ENCODE data around the gene KIF3A.

The KIF3A gene

DNA sequence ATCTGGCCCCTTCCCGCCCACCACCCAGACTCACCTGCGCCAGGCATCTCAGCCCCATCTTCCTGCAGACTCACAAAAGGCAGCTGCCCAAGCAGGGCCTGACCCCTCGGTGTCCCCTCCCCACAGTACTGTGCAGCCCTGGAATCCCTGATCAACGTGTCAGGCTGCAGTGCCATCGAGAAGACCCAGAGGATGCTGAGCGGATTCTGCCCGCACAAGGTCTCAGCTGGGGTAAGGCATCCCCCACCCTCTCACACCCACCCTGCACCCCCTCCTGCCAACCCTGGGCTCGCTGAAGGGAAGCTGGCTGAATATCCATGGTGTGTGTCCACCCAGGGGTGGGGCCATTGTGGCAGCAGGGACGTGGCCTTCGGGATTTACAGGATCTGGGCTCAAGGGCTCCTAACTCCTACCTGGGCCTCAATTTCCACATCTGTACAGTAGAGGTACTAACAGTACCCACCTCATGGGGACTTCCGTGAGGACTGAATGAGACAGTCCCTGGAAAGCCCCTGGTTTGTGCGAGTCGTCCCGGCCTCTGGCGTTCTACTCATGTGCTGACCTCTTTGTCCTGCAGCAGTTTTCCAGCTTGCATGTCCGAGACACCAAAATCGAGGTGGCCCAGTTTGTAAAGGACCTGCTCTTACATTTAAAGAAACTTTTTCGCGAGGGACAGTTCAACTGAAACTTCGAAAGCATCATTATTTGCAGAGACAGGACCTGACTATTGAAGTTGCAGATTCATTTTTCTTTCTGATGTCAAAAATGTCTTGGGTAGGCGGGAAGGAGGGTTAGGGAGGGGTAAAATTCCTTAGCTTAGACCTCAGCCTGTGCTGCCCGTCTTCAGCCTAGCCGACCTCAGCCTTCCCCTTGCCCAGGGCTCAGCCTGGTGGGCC is 77.5 kb downstream of the KIF3A start:
- DNase-seq, result no peak

- peak; percentile 29 for DNase-seq
These were observed 78.7 kb downstream of the KIF3A start for GRCh38 chr5:132658381-132659302.

DNA sequence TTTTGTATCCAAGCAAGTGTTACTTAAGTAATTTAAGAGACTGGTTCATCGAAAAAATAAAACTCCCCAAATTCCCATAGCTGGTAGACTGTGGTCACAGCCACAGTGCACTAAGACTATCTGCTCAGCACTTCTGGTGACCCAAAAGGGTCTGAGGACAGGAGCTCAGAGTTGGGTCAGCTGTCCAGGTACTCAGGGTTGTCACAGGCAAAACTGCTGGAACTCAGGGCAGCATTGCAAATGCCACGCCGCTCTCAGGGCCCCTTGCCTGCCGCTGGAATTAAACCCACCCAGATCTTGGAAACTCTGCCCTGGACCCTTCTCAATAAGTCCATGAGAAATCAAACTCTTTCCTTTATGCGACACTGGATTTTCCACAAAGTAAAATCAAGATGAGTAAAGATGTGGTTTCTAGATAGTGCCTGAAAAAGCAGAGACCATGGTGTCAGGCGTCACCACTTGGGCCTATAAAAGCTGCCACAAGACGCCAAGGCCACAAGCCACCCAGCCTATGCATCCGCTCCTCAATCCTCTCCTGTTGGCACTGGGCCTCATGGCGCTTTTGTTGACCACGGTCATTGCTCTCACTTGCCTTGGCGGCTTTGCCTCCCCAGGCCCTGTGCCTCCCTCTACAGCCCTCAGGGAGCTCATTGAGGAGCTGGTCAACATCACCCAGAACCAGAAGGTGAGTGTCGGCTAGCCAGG is 79.5 kb downstream of the KIF3A start, which contains the start of gene IL13:
Gene IL13, plus strand, starts transcription at position 498 of the 705 bp plus-strand sequence. Its CDS starts 14 bp downstream, at position 512.
- peak; percentile 67 for DNase-seq

DNA sequence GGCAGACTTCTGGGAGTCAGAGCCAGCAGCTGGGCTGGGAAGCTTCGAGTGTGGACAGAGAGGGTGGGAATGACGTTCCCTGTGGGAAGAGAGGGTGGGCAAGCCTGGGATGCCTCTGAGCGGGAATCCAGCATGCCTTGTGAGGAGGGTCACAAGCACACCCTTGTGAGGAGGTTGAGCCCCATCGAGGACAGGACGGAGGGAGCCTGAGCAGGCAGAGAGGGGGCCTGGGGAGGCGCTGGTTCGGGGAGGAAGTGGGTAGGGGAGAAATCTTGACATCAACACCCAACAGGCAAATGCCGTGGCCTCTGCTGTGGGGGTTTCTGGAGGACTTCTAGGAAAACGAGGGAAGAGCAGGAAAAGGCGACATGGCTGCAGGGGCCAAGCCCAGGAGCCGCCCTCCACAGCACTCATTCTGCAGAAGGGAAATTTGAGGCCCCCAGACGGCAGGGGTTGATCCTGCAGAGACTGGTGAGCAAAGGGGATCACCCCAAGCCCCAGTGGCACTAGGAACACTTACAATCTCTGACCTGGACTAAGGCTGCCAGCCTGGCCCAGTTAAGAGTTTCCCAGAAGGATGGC is 80.5 kb downstream of the KIF3A start:
- DNase-seq, result no peak

DNA sequence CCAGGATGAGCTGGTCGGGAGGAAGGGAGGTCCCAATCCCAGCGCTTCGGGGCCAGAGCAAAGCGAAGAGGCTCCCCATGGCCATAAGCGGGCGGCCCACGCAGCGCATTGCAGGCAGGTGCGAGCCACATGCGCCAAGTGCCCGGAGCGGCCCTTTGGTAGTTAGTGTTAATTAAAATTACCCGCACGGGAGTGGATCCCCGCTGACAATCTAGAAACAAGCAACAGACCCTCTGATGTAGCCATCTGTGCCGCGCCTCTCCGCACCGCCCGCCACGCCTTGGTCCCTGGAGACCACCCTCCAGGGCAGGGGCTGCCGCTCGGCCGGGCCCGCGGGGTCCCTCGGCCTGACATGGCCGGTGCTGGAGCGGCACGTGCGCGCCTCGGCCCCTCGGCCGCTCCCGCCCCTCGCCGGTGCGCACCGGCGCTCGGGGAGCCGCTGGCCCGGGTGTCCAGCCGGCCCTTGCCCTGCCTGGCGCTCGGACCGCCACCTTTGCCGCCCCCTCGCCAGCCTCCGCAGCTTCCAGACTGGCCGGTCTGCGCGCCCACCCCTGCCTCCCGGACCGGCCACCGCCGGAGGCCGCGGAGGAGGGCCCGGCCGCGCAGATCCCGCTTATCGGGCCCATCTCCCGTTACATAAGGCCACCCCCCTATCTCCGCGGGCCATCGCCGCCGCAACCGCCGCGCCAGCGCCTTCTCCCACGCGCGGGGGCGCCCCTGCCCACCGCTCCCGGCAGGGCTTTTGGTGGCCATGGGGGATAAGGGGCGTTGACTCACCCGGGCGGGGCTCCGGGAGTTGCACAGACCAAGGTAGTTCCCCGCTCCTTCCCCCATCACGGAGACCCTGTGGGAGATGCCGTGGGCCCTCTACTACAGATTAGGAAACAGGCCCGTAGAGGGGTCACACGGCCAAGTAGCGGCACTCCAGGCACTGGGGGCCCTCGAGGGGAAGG is 81.2 kb downstream of the KIF3A start:
- peak; percentile 49 for DNase-seq

- DNase-seq, result no peak
These were observed 83.6 kb downstream of the KIF3A start for GRCh38 chr5:132653716-132654115.

DNA sequence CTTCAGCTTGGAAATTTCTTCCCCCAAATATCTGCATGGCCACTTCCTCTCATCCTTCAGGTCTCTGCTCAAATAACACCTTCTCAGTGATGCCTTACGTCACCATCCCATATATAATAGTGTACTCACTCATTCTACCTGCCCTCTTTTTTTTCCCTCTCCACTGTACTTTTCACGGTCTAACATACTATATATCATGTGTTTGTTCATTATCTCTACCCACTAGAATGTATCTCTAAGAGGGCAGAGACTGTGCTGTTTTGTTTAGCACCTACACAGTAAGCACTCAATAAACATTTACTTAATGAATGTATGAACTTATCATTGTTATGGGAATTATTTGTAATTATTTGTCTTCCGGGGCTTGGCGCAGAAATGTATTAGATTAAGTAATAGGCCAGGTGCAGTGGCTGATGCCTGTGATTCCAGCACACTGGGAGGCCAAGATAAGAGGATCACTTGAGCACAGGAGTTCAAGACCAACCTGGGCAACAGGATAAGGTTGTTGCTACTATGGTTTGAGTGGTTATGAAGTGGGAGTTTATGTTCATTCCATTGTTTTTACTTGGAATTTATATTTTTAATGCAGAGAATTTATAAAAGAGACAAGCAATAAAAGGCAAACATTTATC is 85.4 kb downstream of the KIF3A start:
- DNase-seq, result no peak

- no peak for DNase-seq
These were observed 89.0 kb downstream of the KIF3A start for GRCh38 chr5:132648355-132648754.

- no peak for DNase-seq
These were observed 89.9 kb downstream of the KIF3A start for GRCh38 chr5:132647473-132647872.

DNA sequence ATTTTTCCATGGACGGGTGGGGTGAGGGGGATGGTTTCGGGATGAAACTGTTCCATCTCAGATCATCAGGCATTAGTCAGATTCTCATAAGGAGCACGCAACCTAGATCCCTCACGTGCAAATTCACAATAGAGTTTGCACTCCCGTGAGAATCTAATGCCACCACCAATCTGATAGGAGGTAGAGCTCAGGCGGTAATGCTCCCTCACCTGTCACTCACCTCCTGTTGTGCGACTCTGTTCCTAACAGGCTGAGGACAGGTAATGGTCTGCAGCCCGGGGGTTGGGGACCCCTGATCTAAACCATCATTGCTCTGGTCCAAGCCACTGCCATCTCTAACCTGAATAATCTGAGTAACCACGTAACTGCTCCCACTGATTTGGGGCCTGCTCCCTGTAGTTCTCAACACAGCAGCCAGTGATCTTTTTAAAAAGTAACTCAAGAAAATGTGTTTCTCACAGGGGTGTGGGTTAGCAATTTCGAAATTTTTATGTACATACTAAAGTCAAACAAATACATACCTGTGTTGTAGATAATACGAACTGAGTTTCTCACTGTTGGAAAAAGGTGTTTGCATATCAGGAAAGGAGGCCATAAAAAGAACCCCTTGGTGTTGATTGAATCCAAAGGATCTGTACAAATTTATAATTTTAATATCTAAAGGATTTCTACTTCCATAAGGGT is 90.6 kb downstream of the KIF3A start:
- DNase-seq, result no peak

DNA sequence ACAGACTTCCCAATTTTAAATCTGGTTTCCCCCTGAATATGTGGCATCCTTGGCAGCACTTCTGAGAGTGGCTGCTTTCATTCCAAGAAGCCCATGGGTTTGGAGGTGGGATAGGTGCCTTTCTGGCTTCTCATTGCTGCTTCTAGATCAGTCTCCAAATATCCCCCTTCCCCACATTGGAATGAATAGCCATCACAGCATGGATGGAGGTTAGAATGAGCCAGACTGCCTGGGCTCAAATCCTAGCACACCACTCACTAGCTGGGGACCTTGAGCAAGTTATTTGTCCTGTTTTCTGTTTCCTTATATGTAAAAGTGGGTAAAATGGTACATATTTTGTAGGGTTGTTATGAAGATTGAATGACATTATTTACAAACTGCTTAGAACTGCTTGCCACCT is 93.2 kb downstream of the KIF3A start:
- DNase-seq, result no peak
